Naive thymus-derived CD4-positive, alpha-beta T cell (primary cell): Measurements from ENCODE around the gene TERB1. TPM values are rescaled to one million over a fixed set of nuclear protein-coding genes. Genes with fewer than 3 reads are reported as not detected.
"Not testable (repeated sequence)": the region's sequence is repeated elsewhere in the genome, so short reads cannot be mapped to it uniquely, and the experiment has no call there.

ENCODE experiments used
- ATAC-seq: fragments of 150-1000 bp; cut with Tn5 transposase; 2 replicates; pipeline ENCODE4 v1.10.0; 2021; ENCODE audit warnings: mild to moderate bottlenecking, moderate library complexity
- CTCF ChIA-PET: fragments of 350-600 bp; sonication (Branson Sonifier 250); formaldehyde crosslinking; loops from one replicate; lab custom pipeline; 2021; ENCODE audit warnings: antibody characterized with exemption; lab: Charles Lee
- POLR2A ChIA-PET: fragments of 350-600 bp; sonication (Branson Sonifier 250); formaldehyde crosslinking; loops from one replicate; lab custom pipeline; 2021; ENCODE audit warnings: antibody characterized with exemption, inconsistent platforms; lab: Charles Lee
- DNase-seq, 9 donors: peaks; one replicate each; pipeline versions ENCODE4 v3.0.0 to v3.0.0-alpha.2; 2020 to 2022; ENCODE audit warnings: mixed read lengths in 1 of 9
- H3K27ac ChIP-seq: one replicate; pipeline ENCODE4 v1.7.0; 2013; ENCODE audit warnings: mild to moderate bottlenecking, low read depth, low read length, moderate library complexity
- H3K27me3 ChIP-seq, 2 donors: one replicate each; pipeline ENCODE4 v1.7.0; 2013; ENCODE audit warnings: low read length in 2 of 2, mild to moderate bottlenecking in 2 of 2, moderate library complexity in 2 of 2; ENCODE audit not compliant: control insufficient read depth in 2 of 2, insufficient read depth in 2 of 2
- H3K36me3 ChIP-seq, 3 experiments: 1 replicate in 2 of 3; 2 replicates in 1 of 3; pipeline ENCODE4 v1.7.0; 2013; ENCODE audit warnings: low read length in 3 of 3, mild to moderate bottlenecking in 3 of 3, moderate library complexity in 1 of 3; ENCODE audit not compliant: insufficient read depth in 3 of 3, control insufficient read depth in 2 of 3
- H3K4me1 ChIP-seq, 2 donors: one replicate each; pipeline ENCODE4 v1.7.0; 2013; ENCODE audit warnings: low read length in 2 of 2, mild to moderate bottlenecking in 2 of 2, moderate library complexity in 1 of 2; ENCODE audit not compliant: control insufficient read depth in 2 of 2, insufficient read depth in 2 of 2
- H3K4me3 ChIP-seq: 2 replicates; pipeline ENCODE4 v1.7.0; 2013; ENCODE audit warnings: mild to moderate bottlenecking, low read length
- H3K9me3 ChIP-seq, 3 experiments: 1 replicate in 2 of 3; 2 replicates in 1 of 3; pipeline ENCODE4 v1.7.0; 2013; ENCODE audit warnings: low read length in 3 of 3; ENCODE audit not compliant: control insufficient read depth in 2 of 3
- H3K27ac Mint-ChIP-seq, 9 donors: one replicate each; pipeline ENCODE4 v1.8.0; 2020 to 2022; ENCODE audit warnings: mixed read lengths in 9 of 9, mild to moderate bottlenecking in 8 of 9, moderate library complexity in 5 of 9, inconsistent platforms in 2 of 9
- H3K27me3 Mint-ChIP-seq, 5 donors: one replicate each; pipeline ENCODE4 v1.8.0; 2021 to 2022; ENCODE audit warnings: mixed read lengths in 5 of 5, mild to moderate bottlenecking in 1 of 5
- H3K36me3 Mint-ChIP-seq, 5 donors: one replicate each; pipeline ENCODE4 v1.8.0; 2020 to 2022; ENCODE audit warnings: mixed read lengths in 5 of 5, mild to moderate bottlenecking in 3 of 5, inconsistent platforms in 1 of 5
- H3K4me1 Mint-ChIP-seq, 7 donors: one replicate each; pipeline ENCODE4 v1.8.0; 2020 to 2022; ENCODE audit warnings: mixed read lengths in 7 of 7, mild to moderate bottlenecking in 3 of 7, inconsistent platforms in 1 of 7
- H3K4me3 Mint-ChIP-seq, 10 donors: one replicate each; pipeline ENCODE4 v1.8.0; 2020 to 2022; ENCODE audit warnings: mild to moderate bottlenecking in 10 of 10, mixed read lengths in 10 of 10, moderate library complexity in 6 of 10, inconsistent platforms in 2 of 10
- H3K9me3 Mint-ChIP-seq, 11 donors: one replicate each; pipeline ENCODE4 v1.8.0; 2020 to 2022; ENCODE audit warnings: mixed read lengths in 11 of 11, mild to moderate bottlenecking in 4 of 11, inconsistent platforms in 1 of 11, moderate library complexity in 1 of 11
- intact Hi-C, 2 donors: fragments of 100-400 bp; cut with micrococcal nuclease; formaldehyde crosslinking; loops; one replicate each; pipeline ENCODE4 v1.15.1; 2023
- polyA plus RNA-seq, 2 donors: library from polyadenylated mRNA; unstranded; fragments of 300-500 nt; fragmentation: Illumina TruSeq; gene quantifications; one replicate each; pipeline ENCODE4 v1.2.3, GENCODE V29; 2021
- total RNA-seq, 6 experiments: library from RNA in 5 of 6; stranded (reverse) in 5 of 6; gene quantifications; 1 replicate in 5 of 6; 2 replicates in 1 of 6; pipeline ENCODE4 v1.2.3 and lab custom pipeline; 2021 to 2026

TERB1 gene
- total and polyA plus RNA-seq, 7 experiments from 2014 or later = 0.16 to 0.83 (median 0.37) TPM; not detected in 3

DNA sequence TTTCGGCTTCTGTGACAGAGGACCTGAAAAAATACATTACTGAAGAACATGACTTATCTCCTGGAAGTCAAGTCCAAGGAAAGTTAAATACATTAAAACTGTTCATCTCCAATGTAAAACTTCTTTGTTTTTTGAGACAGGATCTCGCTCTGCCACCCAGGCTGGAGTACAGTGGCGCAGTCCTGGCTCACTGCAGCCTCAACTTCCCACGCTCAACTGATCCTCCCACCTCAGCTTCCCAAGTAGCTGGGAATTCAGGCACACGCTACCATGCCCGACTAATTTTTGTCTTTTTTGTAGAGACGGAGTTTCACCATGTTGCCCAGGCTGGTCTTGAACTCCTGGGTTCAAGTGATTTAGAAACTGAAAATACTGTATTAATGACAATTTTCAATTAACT, 9.7 kb upstream of the TERB1 start:
- no peak overlapping the region for H3K27ac ChIP-seq
- CTCF ChIA-PET = no interaction called here
- no peaks in the 10 kb centered on the region for H3K4me1 ChIP-seq
- Mint-ChIP-seq H3K4me3 (no peak overlapping the region), H3K27me3 (no peaks in the 10 kb centered on the region), H3K9me3 (no peaks in the 10 kb centered on the region), H3K4me1 (peaks cover 0 to 2% (median 0%) of the 10 kb centered on the region in 7 donors), H3K36me3 (peaks cover 9 to 59% (median 30%) of the 10 kb centered on the region in 5 donors), H3K27ac (no peak overlapping the region)
- H3K27me3 ChIP-seq = no peaks in the 10 kb centered on the region
- H3K36me3 ChIP-seq = peaks cover 12 to 82% (median 39%) of the 10 kb centered on the region in 3 experiments
- no peaks in the 10 kb centered on the region for H3K9me3 ChIP-seq
- intact Hi-C loops = no loop called here
- no peak overlapping the region for H3K4me3 ChIP-seq
- DNase-seq (no peak), ATAC-seq (no peak)
- POLR2A ChIA-PET = no interaction called here

DNA sequence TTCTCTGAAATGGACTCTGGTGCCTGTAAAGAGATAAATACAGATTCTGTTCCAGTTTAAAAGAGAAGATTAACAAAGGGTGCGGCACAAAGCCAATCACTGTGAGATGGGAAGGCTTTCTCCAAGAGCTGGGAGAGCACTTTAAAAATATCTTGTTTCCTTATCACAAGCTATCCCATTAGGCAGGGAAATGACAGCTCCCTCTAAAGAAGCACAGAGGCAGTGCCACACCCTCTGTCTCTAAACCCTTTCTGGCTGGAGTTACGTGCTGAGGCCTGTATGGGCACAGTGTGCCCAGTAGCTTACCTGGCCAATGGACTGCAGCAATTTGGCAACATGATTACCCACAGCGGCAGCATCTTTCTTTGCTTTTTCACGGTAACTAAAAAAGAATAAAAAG, 9.0 kb upstream of the TERB1 start:
- Histone ChIP-seq H3K36me3 (peaks cover 15 to 80% (median 39%) of the 10 kb centered on the region in 3 experiments), H3K9me3 (no peaks in the 10 kb centered on the region), H3K27me3 (no peaks in the 10 kb centered on the region), H3K27ac (no peak overlapping the region), H3K4me3 (no peak overlapping the region), H3K4me1 (no peaks in the 10 kb centered on the region)
- DNase-seq = no peak
- Mint-ChIP-seq H3K4me3 (no peak overlapping the region), H3K4me1 (peaks cover 0 to 2% (median 0%) of the 10 kb centered on the region in 7 donors), H3K27ac (peak overlapping the region in 1 of 9 donors; percentile 23), H3K27me3 (no peaks in the 10 kb centered on the region), H3K36me3 (peaks cover 9 to 60% (median 34%) of the 10 kb centered on the region in 5 donors), H3K9me3 (no peaks in the 10 kb centered on the region)
- ATAC-seq = no peak
- CTCF ChIA-PET = no interaction called here
- intact Hi-C loops = no loop called here
- POLR2A ChIA-PET = no interaction called here

DNA sequence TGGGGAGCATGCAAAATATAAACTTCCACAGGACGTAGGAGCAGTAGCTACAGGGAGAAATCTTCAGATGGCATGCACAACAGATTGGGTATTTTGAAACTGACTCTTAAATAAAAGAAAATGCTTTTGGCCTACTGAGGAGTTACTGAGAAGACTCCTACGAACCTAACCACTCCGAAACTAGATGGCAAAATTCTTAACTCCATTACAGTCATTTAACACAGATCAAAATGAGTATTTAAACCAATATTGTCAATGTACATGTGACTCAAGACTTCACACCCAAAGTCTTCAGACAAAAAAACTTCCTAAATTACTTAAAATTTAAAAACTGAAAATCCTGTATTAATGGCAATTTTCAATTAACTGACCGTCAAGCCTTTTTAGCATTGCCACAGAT, 8.4 kb upstream of the TERB1 start:
- DNase-seq (no peak), ATAC-seq (no peak)
- H3K9me3 Mint-ChIP-seq = no peaks in the 10 kb centered on the region
- POLR2A ChIA-PET = no interaction called here
- H3K4me3 Mint-ChIP-seq = no peak overlapping the region
- no peaks in the 10 kb centered on the region for H3K27me3 ChIP-seq
- H3K36me3 Mint-ChIP-seq = peaks cover 11 to 60% (median 37%) of the 10 kb centered on the region in 5 donors
- H3K27ac Mint-ChIP-seq = peak overlapping the region in 1 of 9 donors; percentile 23
- H3K4me1 ChIP-seq = no peaks in the 10 kb centered on the region
- H3K4me1 Mint-ChIP-seq = peaks cover 0 to 2% (median 0%) of the 10 kb centered on the region in 7 donors
- peaks cover 19 to 81% (median 42%) of the 10 kb centered on the region in 3 experiments for H3K36me3 ChIP-seq
- no peaks in the 10 kb centered on the region for H3K27me3 Mint-ChIP-seq
- H3K4me3 ChIP-seq = no peak overlapping the region
- CTCF ChIA-PET = no interaction called here
- H3K27ac ChIP-seq = no peak overlapping the region
- intact Hi-C loops = no loop called here
- H3K9me3 ChIP-seq = no peaks in the 10 kb centered on the region

DNA sequence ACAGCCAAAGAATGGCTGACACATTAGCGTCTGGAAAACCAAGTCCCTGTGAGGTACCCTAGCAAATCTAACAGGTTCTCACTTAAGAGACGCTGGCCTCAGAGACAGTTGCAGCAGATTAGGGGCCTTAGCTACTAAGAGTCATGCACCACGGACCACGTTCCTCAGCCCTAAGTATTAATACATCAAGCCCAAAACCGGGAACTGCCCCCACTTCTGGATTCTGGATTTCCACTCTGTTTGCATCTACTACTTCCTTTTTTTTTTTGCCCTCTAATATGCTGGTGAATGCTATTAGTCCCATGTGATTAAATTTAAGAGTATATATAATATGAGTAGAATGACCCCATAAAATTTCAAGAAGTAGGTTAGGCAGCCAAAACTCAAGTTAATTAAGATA, 775 bp upstream of the TERB1 start:
- Mint-ChIP-seq H3K27me3 (no peaks in the 10 kb centered on the region), H3K36me3 (peaks cover 9 to 42% (median 25%) of the 10 kb centered on the region in 5 donors), H3K4me3 (no peak overlapping the region), H3K4me1 (no peaks in the 10 kb centered on the region), H3K9me3 (no peaks in the 10 kb centered on the region), H3K27ac (no peak overlapping the region)
- ChIA-PET CTCF (no interaction called here), POLR2A (interaction anchor here (0.7 kb wide), 1 partner anchor 13 kb away, joined by 3 read pairs; no protein-coding TSS in a partner anchor)
- Histone ChIP-seq H3K27me3 (no peaks in the 10 kb centered on the region), H3K4me1 (no peaks in the 10 kb centered on the region), H3K9me3 (no peaks in the 10 kb centered on the region), H3K4me3 (no peak overlapping the region), H3K36me3 (peaks cover 11 to 50% (median 21%) of the 10 kb centered on the region in 3 experiments), H3K27ac (no peak overlapping the region)
- DNase-seq = no peak
- intact Hi-C loops = no loop called here
- ATAC-seq = no peak

DNA sequence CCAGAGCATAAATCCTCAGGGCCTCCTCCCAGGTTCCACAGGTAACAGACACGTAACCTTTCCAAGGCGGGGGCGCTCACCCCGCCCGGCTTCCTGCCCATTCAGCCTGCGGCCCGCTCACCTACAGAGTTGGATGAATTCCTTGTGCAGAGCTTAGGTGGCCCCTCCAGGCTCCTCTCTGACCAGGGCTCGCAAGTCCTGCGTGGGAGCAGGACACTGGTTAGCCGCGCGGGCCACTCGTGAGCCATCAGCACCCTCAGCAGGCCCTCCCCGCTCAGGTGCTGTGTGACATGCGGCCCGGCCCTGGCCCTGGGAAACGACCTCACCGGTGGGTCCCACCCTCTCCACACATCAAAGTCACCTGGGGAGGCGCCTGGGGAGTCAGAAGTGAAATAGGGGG, 528 bp downstream of the TERB1 start:
- peaks cover 0 to under 1% (median 0%) of the 10 kb centered on the region in 5 donors for H3K27me3 Mint-ChIP-seq
- H3K36me3 Mint-ChIP-seq = peaks cover 9 to 37% (median 25%) of the 10 kb centered on the region in 5 donors
- ATAC-seq (no peak), DNase-seq (no peak)
- H3K4me3 Mint-ChIP-seq = no peak overlapping the region
- intact Hi-C loops = no loop called here
- Histone ChIP-seq H3K9me3 (no peaks in the 10 kb centered on the region), H3K36me3 (peaks cover 11 to 42% (median 14%) of the 10 kb centered on the region in 3 experiments), H3K27me3 (no peaks in the 10 kb centered on the region), H3K27ac (no peak overlapping the region), H3K4me1 (no peaks in the 10 kb centered on the region), H3K4me3 (no peak overlapping the region)
- ChIA-PET POLR2A (no interaction called here), CTCF (no interaction called here)
- no peak overlapping the region for H3K27ac Mint-ChIP-seq
- H3K4me1 Mint-ChIP-seq = no peaks in the 10 kb centered on the region
- no peaks in the 10 kb centered on the region for H3K9me3 Mint-ChIP-seq

DNA sequence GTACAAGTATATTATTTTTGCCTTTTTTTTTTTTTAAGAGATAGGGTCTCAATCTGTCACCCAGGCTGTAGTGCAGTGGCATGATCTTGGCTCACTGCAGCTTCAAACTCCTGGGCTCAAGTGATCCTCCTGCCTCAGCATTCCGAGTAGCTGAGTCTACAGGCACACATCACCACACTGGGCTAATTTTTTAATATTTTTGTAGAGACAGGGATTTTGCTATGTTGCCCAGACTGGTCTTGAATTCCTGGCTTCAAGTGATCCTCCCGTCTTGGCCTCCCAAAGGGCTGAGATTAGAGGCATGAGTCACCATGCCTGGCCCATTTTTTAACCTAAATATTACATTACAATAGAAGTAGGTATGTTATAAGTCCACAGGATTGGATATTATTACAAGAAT, 3.2 kb downstream of the TERB1 start:
- ChIA-PET POLR2A (no interaction called here), CTCF (no interaction called here)
- intact Hi-C loops = no loop called here
- no peak overlapping the region for H3K4me3 ChIP-seq
- H3K9me3 Mint-ChIP-seq = no peaks in the 10 kb centered on the region
- peaks cover 0 to 12% (median 5%) of the 10 kb centered on the region in 5 donors for H3K36me3 Mint-ChIP-seq
- no peaks in the 10 kb centered on the region for H3K27me3 ChIP-seq
- peaks cover 0 to 2% (median 0%) of the 10 kb centered on the region in 5 donors for H3K27me3 Mint-ChIP-seq
- no peaks in the 10 kb centered on the region for H3K4me1 ChIP-seq
- DNase-seq (no peak), ATAC-seq (no peak)
- no peak overlapping the region for H3K27ac Mint-ChIP-seq
- H3K4me1 Mint-ChIP-seq = no peaks in the 10 kb centered on the region
- H3K36me3 ChIP-seq = peaks cover 0 to 17% (median 0%) of the 10 kb centered on the region in 3 experiments
- no peak overlapping the region for H3K4me3 Mint-ChIP-seq
- no peak overlapping the region for H3K27ac ChIP-seq
- H3K9me3 ChIP-seq = no peaks in the 10 kb centered on the region

DNA sequence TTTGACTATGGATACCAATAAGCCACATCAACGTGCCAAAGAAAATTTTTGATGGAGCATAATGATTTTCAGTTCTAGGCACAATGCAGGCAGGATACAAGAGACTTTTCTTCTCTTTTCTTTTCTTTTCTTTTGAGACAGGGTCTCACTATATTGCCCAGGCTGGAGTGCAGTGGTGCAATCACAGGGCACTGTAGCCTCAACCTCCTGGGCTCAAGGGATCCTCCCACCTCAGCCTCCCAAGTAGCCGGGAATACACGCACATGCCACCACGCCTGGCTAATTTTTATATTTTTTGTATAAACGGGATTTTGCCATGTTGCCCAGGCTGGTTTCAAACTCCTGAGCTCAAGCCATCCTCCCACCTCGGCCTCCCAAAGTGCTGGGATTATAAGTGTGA, 7.4 kb downstream of the TERB1 start:
- H3K27me3 ChIP-seq, H3K36me3 ChIP-seq, H3K36me3 Mint-ChIP-seq, H3K4me3 Mint-ChIP-seq, H3K27ac Mint-ChIP-seq, intact Hi-C loops, H3K9me3 Mint-ChIP-seq, ATAC-seq, CTCF ChIA-PET, POLR2A ChIA-PET, H3K4me3 ChIP-seq, H3K4me1 ChIP-seq, DNase-seq, H3K4me1 Mint-ChIP-seq, H3K9me3 ChIP-seq, H3K27ac ChIP-seq: not testable (repeated sequence)
- H3K27me3 Mint-ChIP-seq = peaks cover 0 to 16% (median 0%) of the 10 kb centered on the region in 5 donors
